Medulla oblongata (tissue), 1 donor: ENCODE measurements around the gene ITGA3.
"Not testable (repeated sequence)": the region's sequence is repeated elsewhere in the genome, so short reads cannot be mapped to it uniquely, and the experiment has no call there.

Experiments used
- DNase-seq: peaks from one replicate; pipeline ENCODE4 v3.0.0-alpha.2; 2015; ENCODE audit errors: extremely low spot score

Gene ITGA3

DNA sequence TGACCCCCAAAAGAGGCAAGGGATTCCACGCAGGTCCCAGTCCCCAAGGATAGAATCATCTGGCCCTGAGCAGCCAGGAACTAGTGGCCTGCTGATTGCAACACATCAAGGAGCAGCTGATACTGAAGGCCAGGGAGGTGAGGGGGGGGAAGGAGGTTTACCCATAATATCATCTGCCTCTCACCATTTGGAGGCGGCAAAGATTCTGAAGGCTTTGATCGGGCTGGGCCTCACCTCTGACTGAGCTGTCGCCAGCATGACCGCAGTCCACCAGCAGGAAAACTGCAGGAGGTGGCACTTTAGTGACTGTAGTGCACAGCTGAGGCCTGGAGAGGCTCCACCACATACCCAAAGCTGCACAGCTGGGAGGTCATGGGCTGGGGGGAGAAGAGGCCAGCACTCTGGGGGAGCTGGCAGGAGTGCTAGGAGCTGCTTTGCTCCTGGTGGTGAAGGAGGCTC lies 20.5 kb upstream of the ITGA3 start:
- no peak for DNase-seq

DNA sequence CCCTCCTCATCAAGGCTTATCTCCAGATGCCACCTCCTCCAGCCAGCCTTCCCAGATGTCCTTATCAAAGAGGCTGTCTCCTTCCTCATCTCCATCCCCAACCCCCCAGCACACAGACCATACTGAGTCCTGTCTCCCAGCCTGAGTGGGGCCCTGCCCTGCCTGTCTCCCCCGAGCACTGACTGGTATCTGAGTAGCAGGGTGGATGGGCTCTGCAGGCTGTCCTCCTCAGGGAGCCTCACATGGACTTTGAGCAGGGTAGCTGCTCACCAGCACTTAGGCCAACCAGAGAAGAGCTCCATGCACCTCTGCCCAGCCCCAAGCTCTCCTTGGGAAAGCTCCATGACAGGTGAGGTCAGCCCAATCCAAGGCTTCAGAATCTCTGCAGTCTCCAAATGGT lies 20.0 kb upstream of the ITGA3 start:
- no peak for DNase-seq

DNA sequence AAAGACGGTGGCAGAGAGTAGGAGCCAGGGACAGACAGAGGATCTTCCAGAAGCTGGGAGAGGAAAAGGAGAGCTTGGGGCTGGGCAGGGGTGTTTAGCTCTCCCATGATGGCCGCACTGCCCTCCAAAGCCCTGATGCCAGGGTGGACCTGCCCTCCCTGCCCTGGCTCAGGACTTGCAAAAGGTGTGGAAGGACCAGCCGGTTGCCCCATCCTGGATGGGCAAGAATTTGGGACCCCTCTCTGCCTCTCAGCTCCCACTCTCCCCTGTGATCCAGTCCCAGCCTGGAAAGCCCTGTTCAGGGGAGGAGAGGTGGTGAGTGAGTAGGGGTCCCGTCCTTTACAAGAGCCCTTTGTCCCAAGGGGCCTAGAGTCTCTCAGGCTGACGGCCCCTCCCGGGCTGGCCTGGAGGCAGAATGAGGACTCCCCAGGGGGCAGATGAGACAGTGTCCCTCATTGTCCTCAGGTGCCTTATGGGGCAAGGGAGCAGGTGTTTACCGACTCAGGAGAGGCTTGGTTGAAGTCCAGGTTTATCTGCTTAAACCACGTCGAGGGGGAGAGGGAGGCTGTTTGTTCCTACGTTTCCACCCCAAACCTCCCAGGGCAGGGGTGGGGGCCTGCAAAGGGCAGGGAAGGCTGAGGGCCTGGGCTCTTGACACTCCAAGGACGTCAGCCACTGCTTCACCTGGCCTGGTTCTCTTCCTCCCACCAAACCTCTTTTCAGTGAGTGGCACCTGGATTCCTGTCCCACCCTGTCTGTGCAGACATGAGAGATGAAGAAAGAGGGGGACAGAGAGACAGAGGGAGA lies 19.3 kb upstream of the ITGA3 start:
- no peak for DNase-seq

DNA sequence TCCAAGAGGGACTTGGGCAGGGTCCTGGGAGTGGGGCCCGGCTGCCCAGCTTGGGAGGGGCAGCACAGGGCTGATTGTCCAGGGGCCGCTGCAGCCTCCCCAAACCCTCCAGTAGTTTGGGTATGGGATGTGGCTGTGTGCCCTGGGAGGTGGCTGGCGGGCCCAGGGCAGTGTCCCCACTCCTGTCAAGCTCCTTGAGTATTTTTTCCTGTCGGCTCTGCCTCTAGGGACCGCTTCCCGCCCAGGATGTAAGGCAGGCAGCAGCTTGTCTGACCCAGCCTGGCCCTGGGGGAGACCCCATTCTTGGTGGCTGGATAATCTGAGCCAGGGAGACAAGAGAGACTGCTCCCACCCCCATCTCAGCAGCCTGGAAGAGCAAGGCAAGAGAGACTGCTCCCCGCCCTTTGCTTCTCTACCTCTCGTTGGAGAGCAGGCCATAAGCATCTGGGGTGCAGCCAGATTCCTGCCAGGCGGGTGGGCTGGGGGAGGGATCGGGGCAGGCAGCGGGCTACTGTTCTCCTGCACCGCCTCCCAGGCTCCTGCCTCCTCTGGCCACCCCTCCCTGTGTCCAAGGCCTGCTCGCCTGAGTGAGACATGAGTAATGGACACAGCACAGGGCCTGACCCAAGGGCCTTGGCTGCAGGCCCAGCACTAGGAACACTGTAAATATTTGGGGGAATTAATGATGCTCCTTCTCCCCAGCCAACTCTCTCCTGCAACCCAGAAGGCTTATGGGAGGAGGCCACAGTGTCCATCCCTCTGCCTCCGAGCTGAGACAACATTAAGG lies 18.4 kb upstream of the ITGA3 start:
- no peak for DNase-seq

DNA sequence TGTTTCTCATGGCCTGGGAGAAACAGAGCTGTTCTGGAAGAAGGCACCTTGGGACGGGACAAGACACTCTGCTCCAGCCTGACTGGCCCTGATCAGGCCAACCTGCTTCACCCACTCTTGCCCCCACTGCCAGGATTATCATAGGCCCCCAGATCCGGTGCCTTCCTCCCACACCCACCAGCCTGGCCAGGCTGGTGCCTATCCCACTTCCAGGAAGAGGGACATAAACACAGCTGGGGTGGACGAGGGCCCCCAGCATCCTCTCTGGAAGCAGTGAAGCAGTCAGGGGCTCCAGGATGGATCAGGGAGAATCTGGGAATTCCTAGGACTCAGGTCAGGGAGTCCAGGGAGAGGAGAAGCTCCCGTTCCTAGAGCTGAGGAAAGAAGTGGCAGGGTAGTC lies 16.9 kb upstream of the ITGA3 start:
- no peak for DNase-seq

DNA sequence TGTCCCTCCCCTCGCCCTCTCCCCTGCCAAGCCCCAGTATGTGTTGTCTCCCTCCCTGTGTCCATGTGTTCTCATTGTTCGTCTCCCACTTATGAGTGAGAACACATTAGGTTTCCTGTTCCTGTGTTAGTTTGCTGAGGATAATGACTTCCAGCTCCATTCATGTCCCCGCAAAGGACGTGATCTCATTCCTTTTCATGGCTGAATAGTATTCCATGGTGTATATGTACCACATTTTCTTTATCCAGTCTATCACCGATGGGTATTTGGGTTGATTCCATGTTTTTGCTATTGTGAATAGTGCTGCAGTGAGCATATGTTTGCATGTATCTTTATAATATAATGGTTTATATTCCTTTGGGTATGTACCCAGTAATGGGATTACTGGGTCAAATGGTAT lies 15.4 kb upstream of the ITGA3 start:
- not testable (repeated sequence) for DNase-seq

DNA sequence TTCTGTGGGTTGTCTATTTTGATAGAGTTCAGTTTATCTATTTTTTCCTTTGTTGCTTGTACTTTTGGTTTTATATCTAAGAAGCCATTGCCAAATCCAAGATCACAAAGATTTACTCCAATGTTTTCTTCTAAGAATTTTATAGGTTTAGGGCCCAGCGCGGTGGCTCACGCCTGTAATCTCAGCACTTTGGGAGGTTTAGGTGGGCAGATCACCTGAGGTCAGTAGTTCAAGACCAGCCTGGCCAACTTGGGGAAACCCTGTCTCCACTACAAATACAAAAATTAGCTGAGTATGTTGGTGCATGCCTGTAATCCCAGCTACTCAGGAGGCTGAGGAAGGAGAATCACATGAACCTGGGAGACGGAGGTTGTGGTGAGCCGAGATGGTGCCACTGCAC lies 13.7 kb upstream of the ITGA3 start:
- DNase-seq, result no peak

DNA sequence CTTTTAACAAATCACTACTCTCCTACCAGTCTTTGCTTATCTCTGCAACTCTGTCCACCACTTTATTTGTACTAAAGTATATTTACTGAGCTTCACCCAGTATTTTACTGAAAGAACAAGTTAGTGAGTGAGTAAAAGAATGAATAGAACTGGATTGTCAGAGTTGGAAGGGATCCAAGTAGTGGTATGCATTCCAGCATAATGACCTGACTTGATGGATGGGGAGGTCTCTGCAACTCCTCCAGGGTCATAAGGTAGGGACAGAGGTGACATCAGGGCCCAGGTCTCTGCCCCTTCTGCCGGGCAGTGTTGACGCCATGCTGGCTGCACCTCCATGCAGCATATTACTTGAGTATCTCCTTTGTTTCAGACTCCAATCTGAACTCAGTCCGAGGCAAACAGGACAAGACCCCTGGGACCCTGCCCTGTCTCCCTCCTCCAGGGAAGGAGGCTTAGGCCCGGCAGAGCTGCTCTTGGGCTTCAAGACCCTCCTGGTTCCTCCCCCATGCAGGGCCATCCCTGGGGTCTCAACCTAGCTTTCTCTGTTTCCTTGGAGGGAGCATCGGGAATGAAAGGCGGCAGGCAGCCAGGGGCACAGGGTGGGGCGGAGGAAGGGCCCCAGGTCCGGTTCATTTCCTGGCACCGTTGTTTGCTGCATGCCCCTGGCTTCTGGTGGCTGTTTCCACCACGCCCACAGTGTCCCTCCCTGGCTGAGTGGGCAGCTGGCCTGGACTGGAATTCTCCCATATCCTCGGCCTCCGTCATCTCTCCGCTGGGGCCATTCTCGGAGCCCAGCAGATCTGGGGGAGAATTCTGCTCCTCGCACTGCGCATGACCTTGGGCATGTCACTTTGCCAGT lies 12.4 kb upstream of the ITGA3 start:
- DNase-seq, result no peak

DNA sequence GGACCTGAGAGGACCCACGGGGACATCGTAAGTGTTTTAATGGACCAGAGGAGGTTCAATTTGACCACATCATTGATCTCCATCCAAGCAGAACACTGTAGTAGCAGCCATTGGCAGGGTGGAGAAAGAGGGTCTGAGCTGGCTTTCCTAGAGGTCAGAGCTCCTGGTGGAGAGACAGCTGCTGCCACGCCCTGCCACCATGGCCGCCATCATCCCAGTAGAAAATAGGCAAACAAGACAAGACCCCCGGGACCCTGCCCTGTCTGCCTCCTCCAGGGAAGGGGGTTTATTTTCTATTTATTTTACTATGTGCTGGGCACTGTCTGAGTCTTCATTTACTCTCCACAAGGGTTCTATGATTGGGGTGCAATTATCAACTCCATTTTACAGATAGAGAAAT lies 11.4 kb upstream of the ITGA3 start:
- no peak for DNase-seq

DNA sequence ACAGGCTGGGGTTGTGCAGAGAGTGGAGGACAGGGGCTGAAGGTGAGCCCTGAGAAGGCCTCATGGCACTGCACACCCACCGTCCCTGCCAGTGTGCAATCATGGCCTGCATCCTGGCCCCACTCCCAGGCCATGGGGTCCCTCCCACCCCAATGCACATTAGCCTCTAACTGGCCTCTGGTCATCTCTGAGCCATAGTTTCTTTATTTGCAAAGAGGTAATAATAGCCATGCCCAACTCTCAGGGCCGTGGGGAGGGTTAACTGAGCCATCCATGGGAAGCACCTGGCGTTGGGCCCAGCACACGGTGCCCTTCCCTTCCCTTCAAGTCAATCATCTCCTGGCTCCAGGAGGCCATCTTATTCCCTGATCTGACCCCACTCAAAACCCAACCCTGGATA lies 10.8 kb upstream of the ITGA3 start:
- no peak for DNase-seq

DNA sequence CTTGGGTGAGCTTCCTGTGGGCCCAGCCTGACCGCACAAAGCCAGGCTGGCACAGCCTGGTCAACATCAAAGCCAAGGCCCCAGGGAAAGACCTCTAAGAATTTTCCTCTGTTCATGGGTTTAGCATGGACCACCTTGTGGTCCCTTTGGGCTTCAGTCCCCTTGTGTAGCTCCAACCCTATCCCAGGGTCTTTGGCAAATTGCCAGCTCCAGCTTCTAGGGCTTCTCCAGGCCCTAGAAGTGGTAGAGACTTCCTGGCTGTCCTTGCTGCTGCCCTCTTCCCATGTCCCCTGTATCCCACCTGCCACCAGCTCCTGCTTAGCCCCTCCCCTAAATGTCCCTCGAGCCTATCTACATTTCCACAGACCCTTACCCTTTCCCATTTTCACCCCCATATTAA lies 9.7 kb upstream of the ITGA3 start:
- DNase-seq, result no peak

DNA sequence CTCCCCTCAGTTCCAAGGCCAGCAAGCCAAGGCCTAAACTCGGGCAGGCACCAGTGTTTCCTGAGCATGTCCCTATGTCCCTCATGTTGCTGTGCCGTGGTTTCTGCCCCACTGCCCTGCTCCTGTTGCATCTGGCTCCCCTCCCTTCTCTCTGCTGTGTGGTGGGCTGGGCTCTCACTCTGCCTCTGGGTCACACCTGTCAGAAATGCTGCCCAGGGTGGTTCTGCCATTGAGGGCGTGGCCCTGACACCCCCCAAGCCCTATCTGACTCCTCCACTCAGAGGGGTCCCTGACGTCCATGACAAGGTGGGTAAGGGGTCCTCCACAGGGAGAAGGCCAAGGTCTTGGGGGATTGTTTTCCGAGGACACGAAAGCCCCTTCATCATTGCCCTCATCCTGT lies 9.2 kb upstream of the ITGA3 start:
- no peak for DNase-seq

DNA sequence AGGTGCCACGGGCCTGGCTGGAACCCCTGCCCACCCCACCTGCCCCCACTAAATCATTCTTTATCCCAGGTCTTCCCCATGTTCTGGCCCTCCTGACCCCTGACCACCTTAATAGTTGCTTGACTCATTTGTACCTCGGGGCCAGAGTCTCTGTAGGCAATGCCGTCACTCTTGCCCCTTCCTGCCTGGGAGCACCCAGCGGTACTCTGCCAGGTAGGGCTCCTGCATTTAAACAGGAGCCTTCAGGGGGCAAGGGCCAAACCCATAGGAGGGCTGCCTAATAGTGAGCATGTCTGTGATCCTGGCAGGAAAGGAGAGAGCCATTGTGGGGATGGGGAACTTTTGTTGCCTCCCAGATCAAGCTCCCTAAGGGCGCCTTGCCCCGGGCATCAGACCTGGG lies 8.8 kb upstream of the ITGA3 start:
- no peak for DNase-seq

DNA sequence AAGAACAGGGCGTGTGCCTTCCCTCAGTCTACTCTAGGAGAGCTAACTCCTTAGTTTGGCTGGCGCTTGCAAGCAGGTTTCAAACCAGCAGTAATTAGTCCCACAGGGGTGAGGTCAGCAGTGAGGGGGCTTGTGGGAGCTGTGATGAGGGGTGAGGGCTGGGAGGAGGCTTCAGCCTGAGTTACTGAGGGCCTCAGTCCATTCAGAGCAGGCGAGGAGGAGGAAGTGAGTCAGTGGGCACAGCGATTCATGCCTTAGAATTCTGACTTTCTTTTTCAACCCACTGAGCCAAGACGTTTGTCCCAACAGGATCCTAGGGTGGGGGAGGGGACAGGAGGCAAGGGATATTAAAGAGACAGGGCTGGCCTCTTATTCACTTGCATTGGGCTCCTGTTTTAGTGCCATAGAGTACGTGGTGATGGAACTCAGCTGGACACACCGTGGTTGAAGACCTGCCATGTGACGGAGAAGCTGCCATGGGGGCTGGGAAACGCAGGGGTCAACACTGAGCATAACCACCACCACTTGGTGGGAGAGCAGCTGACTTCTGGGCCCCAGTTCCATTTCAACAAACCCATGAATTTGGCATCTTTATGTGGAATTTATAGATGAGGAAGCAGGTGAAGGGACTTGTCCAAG lies 8.3 kb upstream of the ITGA3 start:
- DNase-seq, result no peak

DNA sequence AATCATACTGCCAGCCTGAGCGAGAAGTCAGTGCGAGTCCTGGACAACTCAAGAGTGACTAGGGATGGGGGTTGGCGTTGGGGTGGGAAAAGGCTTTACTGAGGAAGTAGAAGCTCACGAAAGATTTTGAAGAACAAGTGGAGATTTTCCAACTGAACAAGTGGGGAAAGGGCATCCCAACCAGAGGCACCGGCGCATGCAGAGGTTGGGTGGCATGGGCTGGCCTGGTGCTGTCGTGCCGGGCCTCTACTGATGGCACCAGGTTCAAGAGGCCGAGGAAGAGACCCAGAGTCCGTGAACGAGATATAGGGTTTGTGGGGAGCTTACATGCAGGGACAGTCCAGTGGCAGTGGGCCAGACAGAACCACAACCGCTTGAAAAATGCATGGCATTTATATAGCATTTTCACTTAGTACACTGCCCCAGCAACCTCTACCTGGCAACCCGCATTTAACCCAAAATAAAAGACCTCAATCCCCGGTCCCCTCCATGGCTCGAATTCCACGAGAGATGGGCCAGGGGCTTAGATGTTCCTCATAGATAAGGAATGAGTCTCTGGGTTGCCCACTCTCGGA lies 7.7 kb upstream of the ITGA3 start:
- no peak for DNase-seq

DNA sequence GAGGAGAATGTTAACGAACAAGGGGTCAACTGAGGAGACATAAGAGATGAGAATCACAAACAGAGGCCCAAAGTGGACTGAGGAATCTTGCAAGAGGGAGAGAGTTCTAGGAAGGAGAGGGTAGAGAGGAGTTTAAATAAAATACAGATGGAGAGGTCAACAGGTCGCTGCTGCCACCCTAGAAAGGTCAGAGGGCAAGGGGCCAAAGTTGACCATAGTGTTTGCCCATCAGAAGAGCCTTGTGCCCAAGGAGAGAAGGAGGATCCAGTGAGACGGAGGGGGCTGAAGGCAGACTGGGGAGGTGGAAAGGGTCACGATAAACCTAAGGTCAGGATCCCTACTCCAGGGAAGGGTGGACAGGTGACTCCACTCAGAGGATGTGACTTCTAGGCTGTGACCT lies 6.9 kb upstream of the ITGA3 start:
- DNase-seq, result no peak

DNA sequence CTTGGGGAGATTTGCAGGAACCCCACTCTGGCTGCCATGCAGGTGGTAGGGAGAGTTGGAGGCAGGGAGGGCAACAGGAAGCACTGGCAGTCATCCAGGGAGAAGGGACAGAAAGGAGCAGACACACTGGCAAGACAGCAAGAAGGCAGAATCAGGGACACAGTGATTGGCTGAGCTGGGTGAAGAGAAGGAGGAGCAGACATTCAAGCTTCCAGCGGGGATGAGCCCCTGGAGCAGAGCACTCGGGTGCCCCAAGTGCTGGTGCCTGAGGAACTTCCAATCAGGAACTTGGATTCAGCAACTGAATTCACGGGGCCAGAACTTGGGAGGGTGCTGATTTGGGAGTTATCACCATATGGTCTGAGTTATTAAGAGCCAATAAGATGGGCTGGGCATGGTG lies 6.3 kb upstream of the ITGA3 start:
- DNase-seq, result peak; percentile 19

DNA sequence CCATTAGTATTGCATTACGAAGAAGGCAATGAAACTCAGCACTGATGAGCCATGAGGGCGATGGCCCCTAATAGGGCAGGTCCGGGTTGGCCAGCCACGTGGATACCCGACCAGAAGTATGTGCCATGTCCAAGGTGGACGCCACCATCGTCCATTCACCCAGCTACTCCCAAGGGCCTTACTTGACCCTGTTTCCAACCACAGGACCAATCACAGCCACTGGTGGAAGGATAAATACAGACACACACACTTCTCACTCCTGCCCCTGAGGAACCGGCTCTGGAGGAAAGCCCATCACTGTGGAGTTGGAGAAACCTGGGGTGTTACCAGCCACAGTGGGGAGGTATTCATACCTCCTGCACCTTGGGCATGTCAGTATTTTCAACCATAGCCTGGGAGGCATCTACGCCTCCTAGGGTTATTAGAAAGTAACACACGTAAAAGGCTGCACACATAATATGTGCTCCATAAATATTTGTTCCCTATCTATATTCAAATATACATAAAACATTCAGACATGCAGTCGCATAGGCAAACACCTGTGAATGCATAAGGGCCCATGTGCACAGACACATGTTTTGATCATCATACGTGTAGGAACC lies 5.4 kb upstream of the ITGA3 start:
- DNase-seq, result no peak

DNA sequence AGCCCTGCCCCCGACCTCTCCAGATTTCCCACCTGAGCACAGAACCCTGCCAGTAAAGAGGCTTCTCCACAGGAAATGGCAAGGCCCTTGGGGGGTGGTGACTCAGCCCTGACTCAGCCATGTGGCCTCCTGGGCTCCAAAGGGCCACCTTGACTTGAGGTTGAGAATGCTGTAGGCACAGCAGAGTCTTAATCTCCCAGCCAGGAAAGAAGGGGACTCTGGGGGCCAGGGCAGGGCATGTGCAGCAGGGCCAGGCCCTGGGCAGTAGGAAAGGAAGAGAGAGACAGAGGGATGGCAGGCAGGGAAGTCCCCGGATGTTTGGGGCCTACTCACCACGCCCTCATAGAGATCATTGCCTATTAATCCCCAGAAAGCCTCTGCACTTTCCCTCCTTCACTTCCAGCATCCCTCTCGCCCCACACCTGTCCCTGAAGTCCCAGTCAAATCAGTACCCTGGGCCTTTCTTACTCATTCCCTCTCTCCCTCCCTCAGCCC lies 4.8 kb upstream of the ITGA3 start:
- DNase-seq, result no peak

DNA sequence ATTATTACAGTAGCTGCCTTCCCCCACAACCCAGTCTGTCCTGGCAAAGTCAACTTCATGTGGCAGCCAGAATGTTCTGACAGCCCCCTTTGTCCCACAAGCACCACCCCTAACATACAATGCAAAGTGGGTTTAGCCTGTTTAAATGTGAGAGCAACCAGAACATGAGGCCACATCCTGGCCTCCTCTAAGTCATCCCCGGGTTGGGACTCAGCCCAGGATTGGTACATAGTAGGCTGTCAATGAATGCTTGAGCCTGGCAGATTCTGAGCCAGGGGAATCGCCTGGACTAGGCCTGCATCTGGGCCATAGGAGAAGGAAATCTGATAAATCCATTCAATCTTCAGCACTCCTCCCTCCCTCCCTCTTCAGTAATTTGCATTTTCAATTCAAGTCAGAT lies 4.3 kb upstream of the ITGA3 start:
- no peak for DNase-seq

DNA sequence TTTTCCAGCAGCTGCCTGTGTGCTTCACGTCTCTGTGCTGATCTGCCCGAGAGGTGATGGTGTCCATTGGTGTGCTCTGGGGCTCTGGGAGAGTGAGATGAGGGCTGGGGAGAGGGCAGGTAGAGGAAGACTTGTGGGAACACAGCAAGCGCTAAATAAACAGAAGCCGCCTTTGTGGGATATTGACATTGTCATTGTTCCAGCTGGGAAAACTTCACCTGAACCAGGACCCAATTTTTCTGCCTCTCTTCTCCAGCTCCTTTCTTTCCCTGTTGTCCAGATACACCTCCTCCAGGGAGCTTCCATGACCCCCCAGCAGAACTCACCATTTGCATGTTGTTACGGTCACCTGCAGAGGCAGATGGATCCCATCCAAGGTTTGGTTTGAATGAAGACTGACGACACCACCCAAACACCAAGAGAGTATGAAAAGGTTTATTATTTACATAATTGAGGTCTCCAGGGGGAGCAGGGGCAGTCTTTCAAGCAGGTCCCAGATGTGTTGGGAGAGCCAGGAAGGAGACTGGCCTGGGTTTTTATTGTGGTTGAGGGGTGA lies 3.6 kb upstream of the ITGA3 start:
- no peak for DNase-seq
